ENCODE measurements around the gene SNX30.

The SNX30 gene

DNA sequence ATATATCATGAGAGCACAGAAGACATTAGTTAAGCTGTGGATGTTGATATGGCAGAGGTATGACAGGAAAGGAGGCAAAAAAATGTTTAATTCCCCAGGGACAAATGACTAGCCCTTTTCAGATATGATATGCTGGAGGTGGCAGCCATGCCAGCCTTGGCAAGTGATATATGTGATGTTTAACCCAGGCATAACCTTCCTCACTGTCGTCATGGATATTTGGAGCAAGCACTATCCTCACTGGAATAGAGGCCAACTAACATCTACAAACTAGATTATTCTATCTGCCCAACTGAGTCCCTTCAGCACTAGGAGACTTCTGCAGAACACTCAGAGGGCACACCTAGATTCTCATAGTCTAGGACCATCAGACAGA lies 167.4 kb downstream of the SNX30 start:
- H3K27me3 ChIP-seq (replicated peaks in 2 of 5; ENCODE audit: control insufficient read depth in 4 of 5, insufficient read depth in 5 of 5, low read length in 4 of 5) = peaks cover 0 to 2% (median 0%) of the 10 kb centered on the region in 5 experiments
- no peak for DNase-seq
- ChIA-PET POLR2A (no interaction called here), CTCF (interaction anchor here (2.1 to 3.0 kb wide), 2 partner anchors 14 to 194 kb away, joined by 5 to 12 read pairs; no protein-coding TSS in a partner anchor)
- WGBS (ENCODE audit: insufficient coverage) = 100% methylated on average over 1 of the region's 1 CpG
- H3K4me1 ChIP-seq (ENCODE audit: control extremely low read depth in 1 of 4, control insufficient read depth in 4 of 4, insufficient read depth in 4 of 4, low read length in 3 of 4) = no peaks in the 10 kb centered on the region
- H3K4me3 ChIP-seq (ENCODE audit: control insufficient read depth in 1 of 7, extremely low read depth in 1 of 7, insufficient read depth in 4 of 7, low read depth in 2 of 7, low read length in 6 of 7) = no peak overlapping the region
- no peaks in the 10 kb centered on the region for H3K36me3 ChIP-seq (ENCODE audit: control insufficient read depth in 4 of 4, insufficient read depth in 4 of 4, low read length in 3 of 4)
- no peaks in the 10 kb centered on the region for H3K9me3 ChIP-seq (ENCODE audit: control extremely low read depth in 1 of 5, control insufficient read depth in 4 of 5, insufficient read depth in 2 of 5, low read depth in 1 of 5, low read length in 4 of 5)
- H3K27ac ChIP-seq (ENCODE audit: insufficient read depth in 1 of 2, low read depth in 1 of 2, low read length in 2 of 2, poor library complexity in 1 of 2, severe bottlenecking in 2 of 2) = no peak overlapping the region

DNA sequence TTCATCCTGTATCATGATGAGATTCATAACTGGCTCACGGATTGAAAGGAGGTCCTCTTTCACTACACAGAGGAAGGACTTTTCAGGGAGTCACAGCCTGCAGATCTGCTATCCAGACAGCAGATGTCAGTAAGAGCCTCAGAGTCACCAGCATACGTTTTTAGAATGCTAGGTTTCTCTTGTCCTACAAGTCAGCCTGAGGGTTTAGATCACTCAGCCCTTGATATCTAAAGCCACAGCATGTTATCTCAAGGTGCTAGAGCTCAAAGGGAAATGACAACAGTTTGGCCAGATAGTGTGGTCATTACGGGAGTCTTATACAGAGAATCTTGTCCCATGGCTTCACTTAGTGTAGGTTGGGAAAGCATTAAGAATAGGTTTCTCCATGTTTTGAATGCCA lies 171.0 kb downstream of the SNX30 start:
- Histone ChIP-seq H3K27me3 (replicated peaks in 2 of 5; ENCODE audit: control insufficient read depth in 4 of 5, insufficient read depth in 5 of 5, low read length in 4 of 5) (peaks cover 0 to 4% (median 0%) of the 10 kb centered on the region in 5 experiments), H3K4me1 (ENCODE audit: control extremely low read depth in 1 of 4, control insufficient read depth in 4 of 4, insufficient read depth in 4 of 4, low read length in 3 of 4) (no peaks in the 10 kb centered on the region), H3K27ac (ENCODE audit: insufficient read depth in 1 of 2, low read depth in 1 of 2, low read length in 2 of 2, poor library complexity in 1 of 2, severe bottlenecking in 2 of 2) (no peak overlapping the region), H3K36me3 (ENCODE audit: control insufficient read depth in 4 of 4, insufficient read depth in 4 of 4, low read length in 3 of 4) (no peaks in the 10 kb centered on the region), H3K9me3 (ENCODE audit: control extremely low read depth in 1 of 5, control insufficient read depth in 4 of 5, insufficient read depth in 2 of 5, low read depth in 1 of 5, low read length in 4 of 5) (no peaks in the 10 kb centered on the region), H3K4me3 (ENCODE audit: control insufficient read depth in 1 of 7, extremely low read depth in 1 of 7, insufficient read depth in 4 of 7, low read depth in 2 of 7, low read length in 6 of 7) (no peak overlapping the region)
- ChIA-PET CTCF (interaction anchor here (0.8 to 2.9 kb wide), 7 partner anchors 9 to 209 kb away, joined by 3 to 17 read pairs (median 5); no protein-coding TSS in a partner anchor), POLR2A (no interaction called here)
- 12% methylated on average over 2 of the region's 3 CpGs for WGBS (ENCODE audit: insufficient coverage)
- peak; percentile 61 to 80 (median 78) for DNase-seq

All from common myeloid progenitor, CD34-positive (primary cell).